ENCODE measurements around the gene PDLIM1.

Gene PDLIM1

GRCh38 chr10:95328013-95328412 is 37.2 kb upstream of the PDLIM1 start:
- TF ChIP-seq POLR2A (IDR thresholded peaks at IDR 0.05; ENCODE audit: extremely low read depth, insufficient read length) (no peak), CTCF (IDR thresholded peaks at IDR 0.05; ENCODE audit: low read depth, low read length) (no peak)
- DNase-seq (ENCODE audit: low read depth), result no peak
- H3K4me3 ChIP-seq (ENCODE audit: low read depth, low read length), result no peak overlapping the region

GRCh38 chr10:95327367-95327766 is 36.6 kb upstream of the PDLIM1 start:
- no peak for DNase-seq (ENCODE audit: low read depth)
- TF ChIP-seq POLR2A (IDR thresholded peaks at IDR 0.05; ENCODE audit: extremely low read depth, insufficient read length), result no peak
- TF ChIP-seq MYC (IDR thresholded peaks at IDR 0.05; ENCODE audit: low read depth, low read length), result no peak
- TF ChIP-seq MAX (IDR thresholded peaks at IDR 0.05; ENCODE audit: low read depth, low read length), result no peak
- no peak for TF ChIP-seq CTCF (IDR thresholded peaks at IDR 0.05; ENCODE audit: low read depth, low read length)
- no peak overlapping the region for H3K4me3 ChIP-seq (ENCODE audit: low read depth, low read length)

- no peak overlapping the region for H3K4me3 ChIP-seq (ENCODE audit: low read depth, low read length)
- DNase-seq (ENCODE audit: low read depth), result no peak
- TF ChIP-seq MAX (IDR thresholded peaks at IDR 0.05; ENCODE audit: low read depth, low read length), result no peak
- no peak for TF ChIP-seq MYC (IDR thresholded peaks at IDR 0.05; ENCODE audit: low read depth, low read length)
- TF ChIP-seq POLR2A (IDR thresholded peaks at IDR 0.05; ENCODE audit: extremely low read depth, insufficient read length), result no peak
Measured at GRCh38 chr10:95326396-95326795, 35.6 kb upstream of the PDLIM1 start.

GRCh38 chr10:95325863-95326262 is 35.1 kb upstream of the PDLIM1 start:
- no peak for DNase-seq (ENCODE audit: low read depth)
- H3K4me3 ChIP-seq (ENCODE audit: low read depth, low read length), result no peak overlapping the region
- TF ChIP-seq MYC (IDR thresholded peaks at IDR 0.05; ENCODE audit: low read depth, low read length) (no peak), CTCF (IDR thresholded peaks at IDR 0.05; ENCODE audit: low read depth, low read length) (no peak), MAX (IDR thresholded peaks at IDR 0.05; ENCODE audit: low read depth, low read length) (no peak), POLR2A (IDR thresholded peaks at IDR 0.05; ENCODE audit: extremely low read depth, insufficient read length) (no peak)

GRCh38 chr10:95324436-95325268 is 33.8 kb upstream of the PDLIM1 start:
- H3K4me3 ChIP-seq (ENCODE audit: low read depth, low read length), result no peak overlapping the region
- TF ChIP-seq CTCF (IDR thresholded peaks at IDR 0.05; ENCODE audit: low read depth, low read length), result no peak
- no peak for TF ChIP-seq MAX (IDR thresholded peaks at IDR 0.05; ENCODE audit: low read depth, low read length)
- no peak for TF ChIP-seq MYC (IDR thresholded peaks at IDR 0.05; ENCODE audit: low read depth, low read length)
- no peak for TF ChIP-seq POLR2A (IDR thresholded peaks at IDR 0.05; ENCODE audit: extremely low read depth, insufficient read length)
- DNase-seq (ENCODE audit: low read depth), result no peak

- no peak for DNase-seq (ENCODE audit: low read depth)
- no peak for TF ChIP-seq MAX (IDR thresholded peaks at IDR 0.05; ENCODE audit: low read depth, low read length)
- no peak for TF ChIP-seq CTCF (IDR thresholded peaks at IDR 0.05; ENCODE audit: low read depth, low read length)
- no peak for TF ChIP-seq MYC (IDR thresholded peaks at IDR 0.05; ENCODE audit: low read depth, low read length)
- TF ChIP-seq POLR2A (IDR thresholded peaks at IDR 0.05; ENCODE audit: extremely low read depth, insufficient read length), result no peak
- H3K4me3 ChIP-seq (ENCODE audit: low read depth, low read length), result no peak overlapping the region
Measured at GRCh38 chr10:95321554-95322301, 30.9 kb upstream of the PDLIM1 start.
